HepG2 (cell line): Measurements from ENCODE around the gene GEMIN2. TPM values are rescaled to one million over a fixed set of nuclear protein-coding genes. Genes with fewer than 3 reads are reported as not detected.
A peak's percentile ranks its signal among the peaks of the same experiment; 100 is the strongest.

Experiments used
- CBX2 ChIP-seq, 2 experiments: fragments of 200-600 bp in 1 of 2; sonication (generic); formaldehyde crosslinking in 1 of 2; IDR thresholded peaks; 2 replicates each; pipeline versions ENCODE4 v1.7.0 to v1.8.1; 2018 to 2022; ENCODE audit warnings: low read depth in 2 of 2, low read length in 1 of 2, mild to moderate bottlenecking in 1 of 2, missing genetic modification reagents in 1 of 2
- FOSL1 ChIP-seq: sonication (generic); formaldehyde crosslinking; IDR thresholded peaks from 2 replicates; pipeline ENCODE4 v1.9.0; 2021; ENCODE audit warnings: missing genetic modification reagents, borderline replicate concordance
- PRPF4 ChIP-seq: fragments of 200-400 bp; formaldehyde crosslinking; IDR thresholded peaks from 2 replicates; pipeline ENCODE4 v1.6.1; 2016; ENCODE audit warnings: low read length, low read depth; ENCODE audit not compliant: poor library complexity, severe bottlenecking
- SOX6 ChIP-seq, 2 experiments: fragments of 450-650 bp in 1 of 2; sonication (generic) in 1 of 2; formaldehyde crosslinking in 1 of 2; IDR thresholded peaks; 2 replicates each; pipeline versions ENCODE4 v1.4.0 to v1.6.1; 2017 to 2020; ENCODE audit warnings: antibody characterized with exemption in 1 of 2, mild to moderate bottlenecking in 1 of 2, missing genetic modification reagents in 1 of 2
- SP1 ChIP-seq, 2 experiments: fragments of 450-650 bp in 1 of 2; sonication (generic) in 1 of 2; formaldehyde crosslinking in 1 of 2; IDR thresholded peaks; 2 replicates each; pipeline versions ENCODE4 v1.4.0 to v1.6.1; 2016 to 2020; ENCODE audit warnings: missing genetic modification reagents in 1 of 2
- TAF15 ChIP-seq: fragments of 200-400 bp; formaldehyde crosslinking; IDR thresholded peaks from one replicate; pipeline ENCODE4 v1.6.1; 2018; ENCODE audit warnings: mild to moderate bottlenecking, low read depth, low read length; ENCODE audit not compliant: poor library complexity, severe bottlenecking
- TGIF2 ChIP-seq: IDR thresholded peaks from 2 replicates; pipeline ENCODE4 v1.6.1; 2016; ENCODE audit warnings: control low read depth, missing compliant biosample characterization
- ZFP62 ChIP-seq: sonication (generic); formaldehyde crosslinking; IDR thresholded peaks from 2 replicates; pipeline ENCODE4 v1.4.0; 2020; ENCODE audit warnings: missing genetic modification reagents
- ZNF205 ChIP-seq: IDR thresholded peaks from 2 replicates; pipeline ENCODE4 v1.6.1; 2018; ENCODE audit warnings: missing biosample characterization, missing genetic modification reagents
- ZNF30 ChIP-seq: sonication (generic); formaldehyde crosslinking; IDR thresholded peaks from 2 replicates; pipeline ENCODE4 v1.5.0; 2020; ENCODE audit warnings: mild to moderate bottlenecking, missing genetic modification reagents
- ZNF746 ChIP-seq: sonication (generic); formaldehyde crosslinking; IDR thresholded peaks from 2 replicates; pipeline ENCODE4 v1.8.0; 2022; ENCODE audit warnings: mild to moderate bottlenecking, missing genetic modification reagents
- polyA plus RNA-seq, 8 experiments: library from polyadenylated mRNA; depleted of rRNA in 3 of 8; stranded (reverse) in 7 of 8; unstranded in 1 of 8; fragments of >200 nt; fragmentation: Illumina TruSeq in 4 of 8; extraction: Trizol in 4 of 8; gene quantifications; 2 replicates each; pipeline versions ENCODE4 v1.2.1 to v1.2.3, GENCODE V29; 2011 to 2016; ENCODE audit warnings: low read depth in 4 of 8, missing spikeins in 1 of 8, mixed read lengths in 1 of 8; ENCODE audit not compliant: insufficient read depth in 1 of 8
- total RNA-seq, 5 experiments: library from RNA; depleted of rRNA; stranded (reverse); fragments of >200 nt; fragmentation: Illumina TruSeq; extraction: Trizol; gene quantifications; 2 replicates each; pipeline ENCODE4 v1.2.3, GENCODE V29; 2016; ENCODE audit warnings: low read depth in 1 of 5
- TF ChIP-seq, protein P1 (sequence below): sonication (generic); formaldehyde crosslinking; IDR thresholded peaks from 2 replicates; pipeline ENCODE4 v1.5.0; 2020; ENCODE audit warnings: mild to moderate bottlenecking, missing genetic modification reagents, borderline replicate concordance
- TF ChIP-seq, protein P2 (sequence below): IDR thresholded peaks from 2 replicates; pipeline ENCODE4 v1.6.1; 2016; ENCODE audit warnings: low read depth
- TF ChIP-seq, protein P3 (sequence below): IDR thresholded peaks from 2 replicates; pipeline ENCODE4 v1.6.1; 2012; ENCODE audit warnings: low read length, improper control_type of control experiment

GEMIN2 gene
- total and polyA plus RNA-seq, 2 of the 13 experiments (the other 11 are each of a cell fraction or from before 2014, with no cell fraction given), result 54.8 to 110 TPM

DNA sequence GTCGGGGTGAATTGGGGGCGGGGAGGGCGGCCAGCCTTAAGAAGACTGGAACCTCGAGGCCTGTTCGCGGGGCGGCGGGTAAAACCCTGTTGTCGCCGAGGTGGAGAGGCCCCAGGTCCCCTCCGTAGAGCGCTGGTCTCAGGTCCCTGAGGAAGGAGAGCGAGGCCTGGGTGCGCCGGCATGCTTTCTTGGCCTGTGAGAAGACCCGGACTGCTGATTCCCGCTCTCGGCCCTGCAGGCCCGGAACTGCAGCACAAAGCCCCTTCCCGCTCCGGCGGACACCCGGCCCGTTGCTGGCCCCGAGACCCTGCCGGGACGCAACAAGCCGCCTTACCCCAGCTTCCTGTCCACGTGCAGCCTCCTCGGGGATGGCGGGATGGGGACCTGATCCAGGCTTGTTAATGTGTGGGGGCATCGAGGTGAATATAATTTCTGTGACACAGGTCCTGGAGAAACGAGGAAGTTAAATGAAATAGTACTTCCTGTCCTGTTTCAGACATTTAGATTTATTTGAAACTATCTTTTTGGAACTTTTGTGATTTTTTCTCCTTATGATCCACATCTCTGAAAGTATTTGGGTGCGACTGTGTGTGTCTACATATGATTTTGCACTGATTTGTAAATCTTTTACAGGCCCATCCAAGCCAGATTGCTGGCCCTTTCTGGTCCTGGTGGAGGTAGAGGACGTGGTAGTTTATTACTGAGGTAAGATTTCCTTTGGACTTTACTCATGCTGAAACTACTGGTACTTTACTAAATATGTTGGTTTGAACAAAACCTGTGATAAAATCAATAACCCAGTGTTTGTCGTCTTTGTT, 61.5 kb downstream of the GEMIN2 start (continued):
- no peak for TF ChIP-seq ZNF205
- TF ChIP-seq, protein P1, sequence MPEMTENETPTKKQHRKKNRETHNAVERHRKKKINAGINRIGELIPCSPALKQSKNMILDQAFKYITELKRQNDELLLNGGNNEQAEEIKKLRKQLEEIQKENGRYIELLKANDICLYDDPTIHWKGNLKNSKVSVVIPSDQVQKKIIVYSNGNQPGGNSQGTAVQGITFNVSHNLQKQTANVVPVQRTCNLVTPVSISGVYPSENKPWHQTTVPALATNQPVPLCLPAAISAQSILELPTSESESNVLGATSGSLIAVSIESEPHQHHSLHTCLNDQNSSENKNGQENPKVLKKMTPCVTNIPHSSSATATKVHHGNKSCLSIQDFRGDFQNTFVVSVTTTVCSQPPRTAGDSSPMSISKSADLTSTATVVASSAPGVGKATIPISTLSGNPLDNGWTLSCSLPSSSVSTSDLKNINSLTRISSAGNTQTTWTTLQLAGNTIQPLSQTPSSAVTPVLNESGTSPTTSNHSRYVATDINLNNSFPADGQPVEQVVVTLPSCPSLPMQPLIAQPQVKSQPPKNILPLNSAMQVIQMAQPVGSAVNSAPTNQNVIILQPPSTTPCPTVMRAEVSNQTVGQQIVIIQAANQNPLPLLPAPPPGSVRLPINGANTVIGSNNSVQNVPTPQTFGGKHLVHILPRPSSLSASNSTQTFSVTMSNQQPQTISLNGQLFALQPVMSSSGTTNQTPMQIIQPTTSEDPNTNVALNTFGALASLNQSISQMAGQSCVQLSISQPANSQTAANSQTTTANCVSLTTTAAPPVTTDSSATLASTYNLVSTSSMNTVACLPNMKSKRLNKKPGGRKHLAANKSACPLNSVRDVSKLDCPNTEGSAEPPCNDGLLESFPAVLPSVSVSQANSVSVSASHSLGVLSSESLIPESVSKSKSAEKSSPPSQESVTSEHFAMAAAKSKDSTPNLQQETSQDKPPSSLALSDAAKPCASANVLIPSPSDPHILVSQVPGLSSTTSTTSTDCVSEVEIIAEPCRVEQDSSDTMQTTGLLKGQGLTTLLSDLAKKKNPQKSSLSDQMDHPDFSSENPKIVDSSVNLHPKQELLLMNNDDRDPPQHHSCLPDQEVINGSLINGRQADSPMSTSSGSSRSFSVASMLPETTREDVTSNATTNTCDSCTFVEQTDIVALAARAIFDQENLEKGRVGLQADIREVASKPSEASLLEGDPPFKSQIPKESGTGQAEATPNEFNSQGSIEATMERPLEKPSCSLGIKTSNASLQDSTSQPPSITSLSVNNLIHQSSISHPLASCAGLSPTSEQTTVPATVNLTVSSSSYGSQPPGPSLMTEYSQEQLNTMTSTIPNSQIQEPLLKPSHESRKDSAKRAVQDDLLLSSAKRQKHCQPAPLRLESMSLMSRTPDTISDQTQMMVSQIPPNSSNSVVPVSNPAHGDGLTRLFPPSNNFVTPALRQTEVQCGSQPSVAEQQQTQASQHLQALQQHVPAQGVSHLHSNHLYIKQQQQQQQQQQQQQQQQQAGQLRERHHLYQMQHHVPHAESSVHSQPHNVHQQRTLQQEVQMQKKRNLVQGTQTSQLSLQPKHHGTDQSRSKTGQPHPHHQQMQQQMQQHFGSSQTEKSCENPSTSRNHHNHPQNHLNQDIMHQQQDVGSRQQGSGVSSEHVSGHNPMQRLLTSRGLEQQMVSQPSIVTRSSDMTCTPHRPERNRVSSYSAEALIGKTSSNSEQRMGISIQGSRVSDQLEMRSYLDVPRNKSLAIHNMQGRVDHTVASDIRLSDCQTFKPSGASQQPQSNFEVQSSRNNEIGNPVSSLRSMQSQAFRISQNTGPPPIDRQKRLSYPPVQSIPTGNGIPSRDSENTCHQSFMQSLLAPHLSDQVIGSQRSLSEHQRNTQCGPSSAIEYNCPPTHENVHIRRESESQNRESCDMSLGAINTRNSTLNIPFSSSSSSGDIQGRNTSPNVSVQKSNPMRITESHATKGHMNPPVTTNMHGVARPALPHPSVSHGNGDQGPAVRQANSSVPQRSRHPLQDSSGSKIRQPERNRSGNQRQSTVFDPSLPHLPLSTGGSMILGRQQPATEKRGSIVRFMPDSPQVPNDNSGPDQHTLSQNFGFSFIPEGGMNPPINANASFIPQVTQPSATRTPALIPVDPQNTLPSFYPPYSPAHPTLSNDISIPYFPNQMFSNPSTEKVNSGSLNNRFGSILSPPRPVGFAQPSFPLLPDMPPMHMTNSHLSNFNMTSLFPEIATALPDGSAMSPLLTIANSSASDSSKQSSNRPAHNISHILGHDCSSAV (CRISPR knock-in tag), result 0 out of 2 replicates have a peak, but pooled peaks have one; percentile 60
- no peak for TF ChIP-seq PRPF4
- TF ChIP-seq ZNF746, result no peak
- TF ChIP-seq ZFP62, result no peak
- TF ChIP-seq FOSL1 (CRISPR knock-in tag), result no peak
- TF ChIP-seq CBX2 (IDR thresholded peaks at IDR 0.05; ENCODE audit: low read depth, low read length), result no peak
- no peak for TF ChIP-seq CBX2 (CRISPR knock-in tag; IDR thresholded peaks at IDR 0.05; ENCODE audit: low read depth)
- TF ChIP-seq SOX6 (IDR thresholded peaks at IDR 0.05), result no peak
- TF ChIP-seq SOX6 (CRISPR knock-in tag; IDR thresholded peaks at IDR 0.05), result peak; percentile 23; the same call in 1 of the 2 replicates
- TF ChIP-seq SP1 (IDR thresholded peaks at IDR 0.05), result no peak
- TF ChIP-seq SP1 (CRISPR knock-in tag; IDR thresholded peaks at IDR 0.05), result no peak
- peak; percentile 94; the same call in 1 of the 2 replicates for TF ChIP-seq ZNF30 (CRISPR knock-in tag)
- TF ChIP-seq, protein P2, sequence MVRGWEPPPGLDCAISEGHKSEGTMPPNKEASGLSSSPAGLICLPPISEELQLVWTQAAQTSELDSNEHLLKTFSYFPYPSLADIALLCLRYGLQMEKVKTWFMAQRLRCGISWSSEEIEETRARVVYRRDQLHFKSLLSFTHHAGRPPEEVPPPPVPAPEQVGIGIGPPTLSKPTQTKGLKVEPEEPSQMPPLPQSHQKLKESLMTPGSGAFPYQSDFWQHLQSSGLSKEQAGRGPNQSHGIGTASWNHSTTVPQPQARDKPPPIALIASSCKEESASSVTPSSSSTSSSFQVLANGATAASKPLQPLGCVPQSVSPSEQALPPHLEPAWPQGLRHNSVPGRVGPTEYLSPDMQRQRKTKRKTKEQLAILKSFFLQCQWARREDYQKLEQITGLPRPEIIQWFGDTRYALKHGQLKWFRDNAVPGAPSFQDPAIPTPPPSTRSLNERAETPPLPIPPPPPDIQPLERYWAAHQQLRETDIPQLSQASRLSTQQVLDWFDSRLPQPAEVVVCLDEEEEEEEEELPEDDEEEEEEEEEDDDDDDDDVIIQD, result peak; percentile 22; the same call in 1 of the 2 replicates
- no peak for TF ChIP-seq TAF15
- no peak for TF ChIP-seq TGIF2 (CRISPR knock-in tag)
- TF ChIP-seq, protein P3, sequence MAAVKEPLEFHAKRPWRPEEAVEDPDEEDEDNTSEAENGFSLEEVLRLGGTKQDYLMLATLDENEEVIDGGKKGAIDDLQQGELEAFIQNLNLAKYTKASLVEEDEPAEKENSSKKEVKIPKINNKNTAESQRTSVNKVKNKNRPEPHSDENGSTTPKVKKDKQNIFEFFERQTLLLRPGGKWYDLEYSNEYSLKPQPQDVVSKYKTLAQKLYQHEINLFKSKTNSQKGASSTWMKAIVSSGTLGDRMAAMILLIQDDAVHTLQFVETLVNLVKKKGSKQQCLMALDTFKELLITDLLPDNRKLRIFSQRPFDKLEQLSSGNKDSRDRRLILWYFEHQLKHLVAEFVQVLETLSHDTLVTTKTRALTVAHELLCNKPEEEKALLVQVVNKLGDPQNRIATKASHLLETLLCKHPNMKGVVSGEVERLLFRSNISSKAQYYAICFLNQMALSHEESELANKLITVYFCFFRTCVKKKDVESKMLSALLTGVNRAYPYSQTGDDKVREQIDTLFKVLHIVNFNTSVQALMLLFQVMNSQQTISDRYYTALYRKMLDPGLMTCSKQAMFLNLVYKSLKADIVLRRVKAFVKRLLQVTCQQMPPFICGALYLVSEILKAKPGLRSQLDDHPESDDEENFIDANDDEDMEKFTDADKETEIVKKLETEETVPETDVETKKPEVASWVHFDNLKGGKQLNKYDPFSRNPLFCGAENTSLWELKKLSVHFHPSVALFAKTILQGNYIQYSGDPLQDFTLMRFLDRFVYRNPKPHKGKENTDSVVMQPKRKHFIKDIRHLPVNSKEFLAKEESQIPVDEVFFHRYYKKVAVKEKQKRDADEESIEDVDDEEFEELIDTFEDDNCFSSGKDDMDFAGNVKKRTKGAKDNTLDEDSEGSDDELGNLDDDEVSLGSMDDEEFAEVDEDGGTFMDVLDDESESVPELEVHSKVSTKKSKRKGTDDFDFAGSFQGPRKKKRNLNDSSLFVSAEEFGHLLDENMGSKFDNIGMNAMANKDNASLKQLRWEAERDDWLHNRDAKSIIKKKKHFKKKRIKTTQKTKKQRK, result no peak
